ENCODE measurements around the gene KLF1. TPM values are rescaled to one million over a fixed set of nuclear protein-coding genes. Genes with fewer than 3 reads are reported as not detected.
"Not testable (repeated sequence)": the region's sequence is repeated elsewhere in the genome, so short reads cannot be mapped to it uniquely, and the experiment has no call there.

The KLF1 gene
- total RNA-seq, 1 experiment from 2014 or later, result 0.10 TPM

GRCh38 chr19:12915860-12916259, 28.9 kb upstream of the KLF1 start:
- H3K4me3 ChIP-seq (ENCODE audit: low read depth in 2 of 2, low read length in 2 of 2); intact Hi-C loops (cut with micrococcal nuclease; ENCODE audit: unreplicated experiment); H3K27ac ChIP-seq (ENCODE audit: low read length); DNase-seq (ENCODE audit: low read depth, low spot score); H3K4me1 ChIP-seq (ENCODE audit: control insufficient read depth, insufficient read depth, low read length); CTCF ChIA-PET; BruUV-seq (replicated peaks); H3K9me3 ChIP-seq (ENCODE audit: control insufficient read depth, insufficient read depth, low read depth, low read length); H3K36me3 ChIP-seq (ENCODE audit: control insufficient read depth, insufficient read depth, low read length); H3K27me3 ChIP-seq (ENCODE audit: control insufficient read depth, insufficient read depth, low read length); in situ Hi-C loops (cut with HindIII; ENCODE audit: low pct_unique_long_range_greater_than_20kb, low sequenced_read_pairs); POLR2A ChIA-PET; ATAC-seq: not testable (repeated sequence)

- ATAC-seq, result no peak
- Histone ChIP-seq H3K36me3 (ENCODE audit: control insufficient read depth, insufficient read depth, low read length) (no peaks in the 10 kb centered on the region), H3K27ac (ENCODE audit: low read length) (no peak overlapping the region), H3K4me3 (ENCODE audit: low read depth in 2 of 2, low read length in 2 of 2) (no peak overlapping the region), H3K4me1 (ENCODE audit: control insufficient read depth, insufficient read depth, low read length) (no peaks in the 10 kb centered on the region), H3K9me3 (ENCODE audit: control insufficient read depth, insufficient read depth, low read depth, low read length) (no peaks in the 10 kb centered on the region), H3K27me3 (ENCODE audit: control insufficient read depth, insufficient read depth, low read length) (no peaks in the 10 kb centered on the region)
- intact Hi-C loops (cut with micrococcal nuclease; ENCODE audit: unreplicated experiment), result no loop called here
- BruUV-seq (replicated peaks), result no TSS peak
- no peak for DNase-seq (ENCODE audit: low read depth, low spot score)
- TF ChIP-seq POLR2AphosphoS5 (IDR thresholded peaks at IDR 0.05; ENCODE audit: low read depth, low read length) (no peak), SIN3A (IDR thresholded peaks at IDR 0.05; ENCODE audit: borderline replicate concordance, insufficient read depth, low read depth, low read length) (no peak), REST (IDR thresholded peaks at IDR 0.05; ENCODE audit: insufficient read depth in 1 of 2, low read depth in 2 of 2, low read length in 1 of 2) (no peak), TCF7L2 (IDR thresholded peaks at IDR 0.05; ENCODE audit: low read depth, low read length) (no peak), CTCF (IDR thresholded peaks at IDR 0.05) (no peak)
- ChIA-PET POLR2A (no interaction called here), CTCF (no interaction called here)
- in situ Hi-C loops (cut with HindIII; ENCODE audit: low pct_unique_long_range_greater_than_20kb, low sequenced_read_pairs), result no loop called here
Observed at GRCh38 chr19:12913851-12914690, 27.1 kb upstream of the KLF1 start.

GRCh38 chr19:12913011-12913561, 26.1 kb upstream of the KLF1 start:
- no peak for TF ChIP-seq CTCF (IDR thresholded peaks at IDR 0.05)
- no peak for TF ChIP-seq REST (IDR thresholded peaks at IDR 0.05; ENCODE audit: insufficient read depth in 1 of 2, low read depth in 2 of 2, low read length in 1 of 2)
- no peak for TF ChIP-seq SIN3A (IDR thresholded peaks at IDR 0.05; ENCODE audit: borderline replicate concordance, insufficient read depth, low read depth, low read length)
- TF ChIP-seq TCF7L2 (IDR thresholded peaks at IDR 0.05; ENCODE audit: low read depth, low read length), result no peak
- TF ChIP-seq POLR2AphosphoS5 (IDR thresholded peaks at IDR 0.05; ENCODE audit: low read depth, low read length), result no peak
- POLR2A ChIA-PET, result no interaction called here
- no peaks in the 10 kb centered on the region for H3K36me3 ChIP-seq (ENCODE audit: control insufficient read depth, insufficient read depth, low read length)
- H3K4me3 ChIP-seq (ENCODE audit: low read depth in 2 of 2, low read length in 2 of 2), result no peak overlapping the region
- no peaks in the 10 kb centered on the region for H3K4me1 ChIP-seq (ENCODE audit: control insufficient read depth, insufficient read depth, low read length)
- intact Hi-C loops (cut with micrococcal nuclease; ENCODE audit: unreplicated experiment) (no loop called here), in situ Hi-C loops (cut with HindIII; ENCODE audit: low pct_unique_long_range_greater_than_20kb, low sequenced_read_pairs) (no loop called here)
- no peak for DNase-seq (ENCODE audit: low read depth, low spot score)
- no peaks in the 10 kb centered on the region for H3K27me3 ChIP-seq (ENCODE audit: control insufficient read depth, insufficient read depth, low read length)
- BruUV-seq (replicated peaks), result no TSS peak
- H3K27ac ChIP-seq (ENCODE audit: low read length), result no peak overlapping the region
- no peak for ATAC-seq
- H3K9me3 ChIP-seq (ENCODE audit: control insufficient read depth, insufficient read depth, low read depth, low read length), result no peaks in the 10 kb centered on the region
- CTCF ChIA-PET, result no interaction called here

Measured in Panc1 (cell line).